B cell (primary cell): Measurements from ENCODE around the gene DAO.

ENCODE experiments used
- CTCF ChIP-seq: fragments of 200-600 bp; IDR thresholded peaks from one replicate; pipeline ENCODE4 v1.8.0; 2022; ENCODE audit warnings: antibody characterized with exemption, mild to moderate bottlenecking
- EZH2 ChIP-seq: IDR thresholded peaks from 2 replicates; pipeline ENCODE4 v1.6.1; 2012; ENCODE audit warnings: borderline replicate concordance, low read depth, mild to moderate bottlenecking, moderate library complexity, low read length; ENCODE audit not compliant: insufficient read depth, poor library complexity, severe bottlenecking

GRCh38 chr12:108938247-108938924 lies 58.5 kb downstream of the DAO start:
- no peak for TF ChIP-seq CTCF
- TF ChIP-seq EZH2 = no peak
